GM12878 (cell line): Measurements from ENCODE around the gene HIVEP1. TPM values are rescaled to one million over a fixed set of nuclear protein-coding genes. Genes with fewer than 3 reads are reported as not detected.

Experiments used
- ATAC-seq: fragments of 200-7000 bp; cut with Tn5 transposase; 3 replicates; pipeline ENCODE4 v1.9.1; 2020; ENCODE audit warnings: mild to moderate bottlenecking, moderate library complexity
- BruUV-seq: library from RNA; stranded (reverse); fragments of 400-500 nt; replicated peaks from 2 replicates; lab custom pipeline; 2021; lab: Mats Ljungman, UMichigan
- CTCF ChIA-PET: fragments of 300-600 bp; sonication (Branson Sonifier 250); formaldehyde crosslinking; extraction: SDS; loops from one replicate; lab custom pipeline; 2021; ENCODE audit warnings: inconsistent platforms; lab: Yijun Ruan, JAX
- POLR2A ChIA-PET: fragments of 350-600 bp; formaldehyde crosslinking; extraction: SDS; loops from one replicate; lab custom pipeline; 2021; ENCODE audit warnings: inconsistent platforms; lab: Charles Lee
- RAD21 ChIA-PET: fragments of 300-600 bp; sonication (Branson Sonifier 250); formaldehyde crosslinking; loops from one replicate; lab custom pipeline; 2023; ENCODE audit warnings: antibody characterized with exemption; ENCODE audit not compliant: unreplicated experiment; lab: Charles Lee
- SMC1A ChIA-PET: fragments of 300-600 bp; sonication (Branson Sonifier 250); formaldehyde crosslinking; loops from one replicate; lab custom pipeline; 2023; ENCODE audit not compliant: unreplicated experiment, uncharacterized antibody; lab: Charles Lee
- DNase-seq: peaks from one replicate; pipeline ENCODE4 v3.0.0-alpha.2; 2011; ENCODE audit warnings: low read depth, low spot score
- FAIRE-seq: peaks from 3 replicates; lab custom pipeline; 2011; peaks lifted over from hg19 to GRCh38; lab: Jason Lieb, UNC
- H2AFZ ChIP-seq: 2 replicates; pipeline ENCODE4 v1.6.0; 2011; ENCODE audit warnings: low read depth, low read length, control low read depth; ENCODE audit not compliant: control insufficient read depth
- H3K27ac ChIP-seq: 2 replicates; pipeline ENCODE4 v1.5.1; 2011; ENCODE audit warnings: control low read depth; ENCODE audit not compliant: control insufficient read depth, insufficient read depth
- H3K27me3 ChIP-seq, 2 experiments: replicated peaks in 1 of 2; 2 replicates each; pipeline versions ENCODE4 v1.6.0 to v1.6.1; 2011; ENCODE audit warnings: low read length in 1 of 2; ENCODE audit not compliant: control insufficient read depth in 2 of 2, insufficient read depth in 2 of 2
- H3K36me3 ChIP-seq, 2 experiments: 2 replicates each; pipeline ENCODE4 v1.5.1; 2011; ENCODE audit warnings: low read length in 1 of 2; ENCODE audit not compliant: control insufficient read depth in 2 of 2, insufficient read depth in 2 of 2
- H3K4me1 ChIP-seq: 2 replicates; pipeline ENCODE4 v1.6.1; 2011; ENCODE audit warnings: mild to moderate bottlenecking, low read length, moderate library complexity, mixed read lengths; ENCODE audit not compliant: control insufficient read depth, insufficient read depth
- H3K4me2 ChIP-seq: 2 replicates; pipeline ENCODE4 v1.6.0; 2011; ENCODE audit warnings: control low read depth; ENCODE audit not compliant: control insufficient read depth, insufficient read depth
- H3K4me3 ChIP-seq: fragments of 200-600 bp; sonication (generic); 2 replicates; pipeline ENCODE4 v1.5.1; 2016
- H3K79me2 ChIP-seq: 2 replicates; pipeline ENCODE4 v1.6.0; 2011; ENCODE audit warnings: low read length; ENCODE audit not compliant: control insufficient read depth, insufficient read depth
- H3K9ac ChIP-seq: 2 replicates; pipeline ENCODE4 v1.8.0; 2011; ENCODE audit warnings: low read length, control low read depth, mixed read lengths; ENCODE audit not compliant: control insufficient read depth, insufficient read depth
- H3K9me3 ChIP-seq: replicated peaks from 3 replicates; pipeline ENCODE4 v1.5.1; 2011; ENCODE audit warnings: mild to moderate bottlenecking, low read length; ENCODE audit not compliant: control insufficient read depth, insufficient read depth
- H4K20me1 ChIP-seq: 2 replicates; pipeline ENCODE4 v1.6.0; 2011; ENCODE audit not compliant: control insufficient read depth, insufficient read depth
- BCL11A ChIP-seq: IDR thresholded peaks from 2 replicates; pipeline ENCODE4 v1.6.1; 2011; ENCODE audit warnings: low read depth, low read length
- BMI1 ChIP-seq: fragments of 450-650 bp; IDR thresholded peaks from 2 replicates; pipeline ENCODE4 v1.6.1; 2016; ENCODE audit warnings: mild to moderate bottlenecking, moderate library complexity, borderline replicate concordance
- CEBPZ ChIP-seq: fragments of 150-350 bp; IDR thresholded peaks from 2 replicates; pipeline ENCODE4 v1.6.1; 2016; ENCODE audit warnings: low read depth, low read length
- CTCF ChIP-seq, 3 experiments: IDR thresholded peaks in 2 of 3; conservative IDR thresholded peaks in 1 of 3; 2 replicates each; pipeline ENCODE4 v1.5.1; 2011; ENCODE audit warnings: low read depth in 3 of 3, low read length in 3 of 3, mild to moderate bottlenecking in 3 of 3, control low read depth in 2 of 3, moderate library complexity in 2 of 3, inconsistent platforms in 1 of 3, mixed read lengths in 1 of 3; ENCODE audit not compliant: control insufficient read depth in 2 of 3, insufficient read depth in 1 of 3; ENCODE audit errors: extremely low read depth in 1 of 3
- ELK1 ChIP-seq: IDR thresholded peaks from 2 replicates; pipeline ENCODE4 v1.6.1; 2012; ENCODE audit warnings: low read depth, low read length, improper control_type of control experiment
- ESRRA ChIP-seq: IDR thresholded peaks from 2 replicates; pipeline ENCODE4 v1.6.1; 2012; ENCODE audit warnings: mild to moderate bottlenecking, low read length, improper control_type of control experiment
- ETV6 ChIP-seq, 2 experiments: fragments of 450-650 bp in 1 of 2; IDR thresholded peaks in 1 of 2; conservative IDR thresholded peaks in 1 of 2; 2 replicates each; pipeline ENCODE4 v1.6.1; 2014; ENCODE audit warnings: antibody characterized with exemption in 1 of 2, borderline replicate concordance in 1 of 2, low read depth in 1 of 2, mild to moderate bottlenecking in 1 of 2, moderate library complexity in 1 of 2
- EZH2 ChIP-seq: IDR thresholded peaks from 2 replicates; pipeline ENCODE4 v1.6.1; 2012; ENCODE audit warnings: low read depth, mild to moderate bottlenecking, control low read depth, inconsistent platforms, low read length, borderline replicate concordance; ENCODE audit not compliant: control insufficient read depth
- FOXM1 ChIP-seq: IDR thresholded peaks from 2 replicates; pipeline ENCODE4 v1.6.1; 2012; ENCODE audit warnings: low read depth, mild to moderate bottlenecking, inconsistent platforms, low read length, moderate library complexity
- HDGF ChIP-seq: fragments of 450-650 bp; IDR thresholded peaks from 2 replicates; pipeline ENCODE4 v1.6.1; 2016; ENCODE audit warnings: antibody characterized with exemption
- KDM1A ChIP-seq: fragments of 200-600 bp; sonication (generic); IDR thresholded peaks from 2 replicates; pipeline ENCODE4 v1.6.1; 2016; ENCODE audit warnings: borderline replicate concordance
- MEF2A ChIP-seq: IDR thresholded peaks from 2 replicates; pipeline ENCODE4 v1.6.1; 2011; ENCODE audit warnings: low read depth, mild to moderate bottlenecking, low read length, moderate library complexity; ENCODE audit not compliant: insufficient read depth
- MTA3 ChIP-seq: IDR thresholded peaks from 2 replicates; pipeline ENCODE4 v1.6.1; 2012; ENCODE audit warnings: low read length, inconsistent platforms, borderline replicate concordance
- RCOR1 ChIP-seq: conservative IDR thresholded peaks from 2 replicates; pipeline ENCODE4 v1.6.1; 2012; ENCODE audit warnings: low read depth, low read length, improper control_type of control experiment
- SP1 ChIP-seq: IDR thresholded peaks from one replicate; pipeline ENCODE4 v1.6.1; 2011; ENCODE audit warnings: low read depth, low read length
- STAT1 ChIP-seq: fragments of 450-650 bp; conservative IDR thresholded peaks from 2 replicates; pipeline ENCODE4 v1.6.1; 2014; ENCODE audit warnings: antibody characterized with exemption, mild to moderate bottlenecking
- WGBS: methylation state at CpG from one replicate; pipeline ENCODE4 v1.1.6; 2016; ENCODE audit warnings: low lambda C conversion rate; ENCODE audit not compliant: insufficient replicate concordance, insufficient coverage; ENCODE audit errors: missing lambda C conversion rate; 5-methylcytosine and 5-hydroxymethylcytosine counted together
- in situ Hi-C: fragments of 300-500 bp; cut with MboI; formaldehyde crosslinking; loops from 9 replicates; pipeline ENCODE4 v1.14.3; 2018; ENCODE audit warnings: mixed read lengths
- intact Hi-C: fragments of 100-400 bp; cut with micrococcal nuclease; formaldehyde crosslinking; loops from one replicate; pipeline ENCODE4 v1.14.2; 2022; ENCODE audit not compliant: unreplicated experiment
- polyA plus RNA-seq, 11 experiments: library from polyadenylated mRNA; depleted of rRNA in 4 of 11; unstranded in 6 of 11; stranded (reverse) in 5 of 11; fragments of >200 nt; fragmentation: Nextera tagmentation in 4 of 11; fragmentation: Illumina TruSeq in 1 of 11; extraction: Ambion mirVana in 4 of 11; extraction: Trizol in 1 of 11; gene quantifications; 1 replicate in 1 of 11; 2 replicates in 10 of 11; pipeline versions ENCODE4 v1.2.1 to v1.2.3, GENCODE V29; 2011 to 2016; ENCODE audit warnings: inconsistent platforms in 2 of 11, missing spikeins in 2 of 11, low read depth in 1 of 11
- total RNA-seq, 4 experiments: library from RNA; depleted of rRNA in 3 of 4; stranded (reverse); fragments of >200 nt in 3 of 4; fragmentation: Illumina TruSeq in 1 of 4; extraction: Trizol in 1 of 4; gene quantifications; 2 replicates each; pipeline versions ENCODE4 v1.2.1 to v1.2.3, GENCODE V29; 2013 to 2021

The HIVEP1 gene
- total and polyA plus RNA-seq, 10 of the 15 experiments (the other 5 are each of a cell fraction or from before 2014, with no cell fraction given): 4.3 to 37.5 (median 21.6) TPM

- no TSS peak for BruUV-seq
- Histone ChIP-seq H4K20me1 (no peaks in the 10 kb centered on the region), H3K36me3 (no peaks in the 10 kb centered on the region)
- TF ChIP-seq EZH2 (no peak), MEF2A (no peak), MTA3 (no peak), SP1 (no peak), BCL11A (no peak), CEBPZ (no peak), BMI1 (no peak), ESRRA (no peak), HDGF (no peak), ETV6 (conservative IDR thresholded peaks at IDR 0.05 in 1 of 2, IDR thresholded peaks at IDR 0.05 in 1 of 2; ENCODE audit: borderline replicate concordance in 1 of 2, low read depth in 1 of 2) (no peak), RCOR1 (no peak), ELK1 (no peak), STAT1 (no peak), KDM1A (no peak), CTCF (IDR thresholded peaks at IDR 0.05 in 2 of 3, conservative IDR thresholded peaks at IDR 0.05 in 1 of 3; ENCODE audit: control insufficient read depth in 2 of 3, extremely low read depth in 1 of 3, insufficient read depth in 1 of 3, low read depth in 3 of 3, low read length in 3 of 3) (no peak), FOXM1 (no peak)
- TF ChIP-seq, all 136 proteins: peak for 0
- no peak overlapping the region for H3K9ac ChIP-seq
- H3K79me2 ChIP-seq: no peaks in the 10 kb centered on the region
- no peaks in the 10 kb centered on the region for H3K27me3 ChIP-seq
- WGBS: 88% methylated on average over 5 of the region's 5 CpGs
- ChIA-PET SMC1A (interaction anchor here (0.6 to 1.4 kb wide), 4 partner anchors 11 to 1071 kb away, joined by 3 read pairs; no protein-coding TSS in a partner anchor), CTCF (interaction anchor here (0.9 to 1.2 kb wide), 4 partner anchors 15 to 517 kb away, joined by 3 to 4 read pairs (median 4); partner anchors contain the start of gene EDN1), POLR2A (interaction anchor here (0.6 kb wide), 1 partner anchor 26 kb away, joined by 5 read pairs; no protein-coding TSS in a partner anchor), RAD21 (no interaction called here)
- H2AFZ ChIP-seq: no peak overlapping the region
- no peak overlapping the region for H3K4me3 ChIP-seq
- in situ Hi-C loops: no loop called here
- no peak for FAIRE-seq
- no peaks in the 10 kb centered on the region; the same call in 2 of the 3 replicates for H3K9me3 ChIP-seq
- H3K4me2 ChIP-seq: no peak overlapping the region
- ATAC-seq: no peak
- intact Hi-C loops: no loop called here
- no peak overlapping the region for H3K27ac ChIP-seq
- no peak for DNase-seq
- no peaks in the 10 kb centered on the region for H3K4me1 ChIP-seq
Observed at GRCh38 chr6:12171717-12172116, 159.6 kb downstream of the HIVEP1 start.
